ENCODE measurements around the gene CLEC10A.

The CLEC10A gene

GRCh38 chr17:7045492-7046126, 34.4 kb downstream of the CLEC10A start:
- no peaks in the 10 kb centered on the region for H3K27me3 ChIP-seq (ENCODE audit: low read depth, low read length)
- peak overlapping the region in 1 of 2 donors; percentile 30 for H3K4me3 ChIP-seq (ENCODE audit: low read depth in 1 of 2, low read length in 2 of 2)
- H3K27ac ChIP-seq (ENCODE audit: low read length): peak overlapping the region; percentile 40
- H3K4me1 ChIP-seq (ENCODE audit: control insufficient read depth in 1 of 2, insufficient read depth in 2 of 2, low read length in 2 of 2): peaks cover 8 to 23% of the 10 kb centered on the region in 2 donors
- H3K36me3 ChIP-seq (ENCODE audit: control insufficient read depth in 1 of 2, insufficient read depth in 2 of 2, low read length in 2 of 2): no peaks in the 10 kb centered on the region
- H3K9me3 ChIP-seq (ENCODE audit: control insufficient read depth in 1 of 2, low read length in 2 of 2): no peaks in the 10 kb centered on the region

DNA sequence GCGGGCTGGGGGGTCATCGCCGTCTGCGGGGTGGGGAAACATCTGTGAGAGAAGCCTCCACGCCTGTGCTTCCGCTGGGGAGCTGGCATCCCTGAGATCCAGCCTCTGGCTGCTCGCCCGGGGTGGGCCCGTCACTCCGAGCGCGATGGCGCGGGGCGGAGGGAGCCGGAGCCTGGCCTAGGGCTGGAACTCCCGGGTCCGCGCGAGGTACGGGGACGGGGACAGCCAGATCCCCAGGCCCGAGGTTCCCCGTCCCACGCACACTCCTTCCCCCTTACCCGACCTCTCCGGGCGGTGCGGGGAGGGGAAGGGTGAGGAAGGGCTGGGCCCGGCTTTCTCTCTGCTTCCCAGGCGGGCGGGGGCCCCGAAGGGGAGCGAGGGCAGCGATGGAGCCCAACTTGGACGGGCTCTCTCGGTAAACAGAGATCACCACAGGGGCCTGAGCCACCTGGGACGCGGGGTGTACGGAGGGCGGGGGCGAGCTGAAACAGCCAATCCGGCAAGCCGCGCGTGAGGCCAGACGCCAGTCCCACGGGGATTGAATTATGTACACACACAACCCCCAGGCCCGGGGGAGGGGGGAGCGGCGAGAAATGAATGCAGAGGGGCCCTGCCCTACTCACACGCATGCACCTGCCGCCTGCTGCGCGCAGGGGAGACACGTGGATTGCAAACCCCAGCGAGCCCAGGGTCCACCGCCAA, 36.4 kb downstream of the CLEC10A start, which contains the start of gene SLC16A11:
SLC16A11 (minus strand) TSS at position 596 of the 702 bp plus-strand sequence; CDS start at position 17, 579 bp downstream.
- no peaks in the 10 kb centered on the region for H3K36me3 ChIP-seq (ENCODE audit: control insufficient read depth in 1 of 2, insufficient read depth in 2 of 2, low read length in 2 of 2)
- H3K4me1 ChIP-seq (ENCODE audit: control insufficient read depth in 1 of 2, insufficient read depth in 2 of 2, low read length in 2 of 2): peaks cover 8 to 23% of the 10 kb centered on the region in 2 donors
- H3K27ac ChIP-seq (ENCODE audit: low read length): no peak within 1 kb of the TSS
- no peaks in the 10 kb centered on the region for H3K9me3 ChIP-seq (ENCODE audit: control insufficient read depth in 1 of 2, low read length in 2 of 2)
- H3K4me3 ChIP-seq (ENCODE audit: low read depth in 1 of 2, low read length in 2 of 2): peak within 1 kb of the TSS; percentile 39 to 57
- H3K27me3 ChIP-seq (ENCODE audit: low read depth, low read length): no peaks in the 10 kb centered on the region

- no peak overlapping the region for H3K27ac ChIP-seq (ENCODE audit: low read length)
- H3K4me1 ChIP-seq (ENCODE audit: control insufficient read depth in 1 of 2, insufficient read depth in 2 of 2, low read length in 2 of 2): peaks cover 8 to 23% of the 10 kb centered on the region in 2 donors
- H3K36me3 ChIP-seq (ENCODE audit: control insufficient read depth in 1 of 2, insufficient read depth in 2 of 2, low read length in 2 of 2): no peaks in the 10 kb centered on the region
- no peaks in the 10 kb centered on the region for H3K9me3 ChIP-seq (ENCODE audit: control insufficient read depth in 1 of 2, low read length in 2 of 2)
- peak overlapping the region; percentile 39 to 57 for H3K4me3 ChIP-seq (ENCODE audit: low read depth in 1 of 2, low read length in 2 of 2)
- no peaks in the 10 kb centered on the region for H3K27me3 ChIP-seq (ENCODE audit: low read depth, low read length)
These were observed 36.9 kb downstream of the CLEC10A start for GRCh38 chr17:7043182-7043496.

GRCh38 chr17:7042501-7043181, 37.4 kb downstream of the CLEC10A start:
- H3K36me3 ChIP-seq (ENCODE audit: control insufficient read depth in 1 of 2, insufficient read depth in 2 of 2, low read length in 2 of 2): no peaks in the 10 kb centered on the region
- peak overlapping the region; percentile 39 to 57 for H3K4me3 ChIP-seq (ENCODE audit: low read depth in 1 of 2, low read length in 2 of 2)
- peaks cover 8 to 23% of the 10 kb centered on the region in 2 donors for H3K4me1 ChIP-seq (ENCODE audit: control insufficient read depth in 1 of 2, insufficient read depth in 2 of 2, low read length in 2 of 2)
- H3K27ac ChIP-seq (ENCODE audit: low read length): no peak overlapping the region
- no peaks in the 10 kb centered on the region for H3K9me3 ChIP-seq (ENCODE audit: control insufficient read depth in 1 of 2, low read length in 2 of 2)
- no peaks in the 10 kb centered on the region for H3K27me3 ChIP-seq (ENCODE audit: low read depth, low read length)

DNA sequence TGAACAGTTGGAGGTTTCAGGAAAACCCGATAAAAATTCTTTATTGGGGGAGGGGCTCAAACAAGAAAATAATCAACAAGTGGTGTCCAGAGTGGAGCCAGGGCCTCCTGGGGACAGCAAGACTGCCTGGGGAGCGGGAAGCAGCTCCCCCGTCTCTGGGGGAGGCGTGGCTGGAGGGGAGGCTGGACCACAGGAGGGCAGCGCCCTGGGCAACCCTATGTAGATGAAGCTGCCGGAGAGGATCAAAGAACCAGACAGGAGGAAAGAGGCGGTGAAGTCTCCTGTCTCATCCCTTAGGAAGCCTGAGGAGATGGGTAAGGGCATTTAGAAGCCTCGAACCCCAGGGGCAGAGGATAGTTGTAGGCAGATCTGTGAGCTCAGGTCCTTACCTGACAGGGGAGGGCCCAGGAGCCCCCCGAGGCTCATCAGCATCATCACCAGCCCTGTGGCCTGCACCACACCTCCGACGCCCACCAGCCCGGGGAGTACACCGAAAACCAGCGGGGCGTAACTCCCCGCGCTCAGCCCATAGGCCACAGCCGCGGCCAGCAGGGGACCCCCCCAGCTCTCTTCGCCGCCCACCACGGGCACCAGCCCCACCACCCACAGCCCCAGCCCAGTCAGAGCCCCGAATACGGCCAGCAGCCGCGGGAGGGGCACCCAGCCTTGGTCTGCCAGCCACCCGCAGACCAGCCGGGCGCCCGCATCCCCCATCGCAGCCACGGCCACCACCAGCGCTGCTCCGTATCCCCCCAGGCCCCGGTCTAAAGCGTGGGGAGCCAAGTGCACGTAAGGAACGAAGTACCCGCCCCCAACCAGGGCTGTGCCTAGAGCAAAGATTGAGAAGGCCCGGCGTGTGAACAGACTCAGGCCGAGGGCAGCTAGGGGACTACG, 38.2 kb downstream of the CLEC10A start:
- Histone ChIP-seq H3K4me3 (ENCODE audit: low read depth in 1 of 2, low read length in 2 of 2) (no peak overlapping the region), H3K27ac (ENCODE audit: low read length) (no peak overlapping the region), H3K9me3 (ENCODE audit: control insufficient read depth in 1 of 2, low read length in 2 of 2) (no peaks in the 10 kb centered on the region), H3K27me3 (ENCODE audit: low read depth, low read length) (no peaks in the 10 kb centered on the region), H3K36me3 (ENCODE audit: control insufficient read depth in 1 of 2, insufficient read depth in 2 of 2, low read length in 2 of 2) (no peaks in the 10 kb centered on the region), H3K4me1 (ENCODE audit: control insufficient read depth in 1 of 2, insufficient read depth in 2 of 2, low read length in 2 of 2) (peaks cover 8 to 23% of the 10 kb centered on the region in 2 donors)

DNA sequence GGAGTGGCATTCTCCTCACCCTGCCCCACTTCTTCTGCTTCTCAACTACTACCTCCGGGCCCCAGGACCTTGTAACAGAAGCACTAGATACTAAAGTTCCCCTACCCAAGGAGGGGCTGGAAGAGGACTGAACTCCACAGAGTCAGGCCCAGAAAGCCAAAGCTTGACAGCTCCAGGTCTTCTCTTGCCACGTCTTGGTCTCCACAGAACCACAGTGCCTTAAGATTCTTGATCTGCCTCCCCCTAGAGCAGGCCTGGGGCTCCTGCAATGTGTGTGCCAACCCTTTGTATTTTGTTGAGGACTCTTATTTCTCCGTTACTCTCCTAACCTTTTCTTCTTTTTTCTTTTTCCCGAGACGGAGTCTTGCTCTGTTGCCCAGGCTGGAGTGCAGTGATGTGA, 40.2 kb downstream of the CLEC10A start:
- Histone ChIP-seq H3K27ac (ENCODE audit: low read length) (no peak overlapping the region), H3K27me3 (ENCODE audit: low read depth, low read length) (no peaks in the 10 kb centered on the region)

GRCh38 chr17:7038025-7038862, 41.8 kb downstream of the CLEC10A start:
- no peaks in the 10 kb centered on the region for H3K36me3 ChIP-seq (ENCODE audit: control insufficient read depth in 1 of 2, insufficient read depth in 2 of 2, low read length in 2 of 2)
- H3K4me1 ChIP-seq (ENCODE audit: control insufficient read depth in 1 of 2, insufficient read depth in 2 of 2, low read length in 2 of 2): peaks cover 4 to 19% of the 10 kb centered on the region in 2 donors
- no peak overlapping the region for H3K27ac ChIP-seq (ENCODE audit: low read length)
- no peak overlapping the region for H3K4me3 ChIP-seq (ENCODE audit: low read depth in 1 of 2, low read length in 2 of 2)
- H3K9me3 ChIP-seq (ENCODE audit: control insufficient read depth in 1 of 2, low read length in 2 of 2): no peaks in the 10 kb centered on the region
- H3K27me3 ChIP-seq (ENCODE audit: low read depth, low read length): no peaks in the 10 kb centered on the region

More for the DNA sequence above, 40.2 kb downstream of the CLEC10A start:
- Histone ChIP-seq H3K9me3 (ENCODE audit: control insufficient read depth in 1 of 2, low read length in 2 of 2) (no peaks in the 10 kb centered on the region), H3K36me3 (ENCODE audit: control insufficient read depth in 1 of 2, insufficient read depth in 2 of 2, low read length in 2 of 2) (no peaks in the 10 kb centered on the region), H3K4me1 (ENCODE audit: control insufficient read depth in 1 of 2, insufficient read depth in 2 of 2, low read length in 2 of 2) (peaks cover 3 to 28% of the 10 kb centered on the region in 2 donors), H3K4me3 (ENCODE audit: low read depth in 1 of 2, low read length in 2 of 2) (no peak overlapping the region)

GRCh38 chr17:7035591-7036368, 44.3 kb downstream of the CLEC10A start, which contains the start of gene SLC16A13:
TSS of gene SLC16A13 (plus strand) at chr17:7036015. CDS start at chr17:7036383, 368 bp downstream.
- H3K9me3 ChIP-seq (ENCODE audit: control insufficient read depth in 1 of 2, low read length in 2 of 2): no peaks in the 10 kb centered on the region
- peak within 1 kb of the TSS; percentile 76 to 84 for H3K4me3 ChIP-seq (ENCODE audit: low read depth in 1 of 2, low read length in 2 of 2)
- H3K27me3 ChIP-seq (ENCODE audit: low read depth, low read length): no peaks in the 10 kb centered on the region
- peak within 1 kb of the TSS; percentile 94 for H3K27ac ChIP-seq (ENCODE audit: low read length)
- H3K4me1 ChIP-seq (ENCODE audit: control insufficient read depth in 1 of 2, insufficient read depth in 2 of 2, low read length in 2 of 2): peaks cover 4 to 9% of the 10 kb centered on the region in 2 donors
- H3K36me3 ChIP-seq (ENCODE audit: control insufficient read depth in 1 of 2, insufficient read depth in 2 of 2, low read length in 2 of 2): no peaks in the 10 kb centered on the region

DNA sequence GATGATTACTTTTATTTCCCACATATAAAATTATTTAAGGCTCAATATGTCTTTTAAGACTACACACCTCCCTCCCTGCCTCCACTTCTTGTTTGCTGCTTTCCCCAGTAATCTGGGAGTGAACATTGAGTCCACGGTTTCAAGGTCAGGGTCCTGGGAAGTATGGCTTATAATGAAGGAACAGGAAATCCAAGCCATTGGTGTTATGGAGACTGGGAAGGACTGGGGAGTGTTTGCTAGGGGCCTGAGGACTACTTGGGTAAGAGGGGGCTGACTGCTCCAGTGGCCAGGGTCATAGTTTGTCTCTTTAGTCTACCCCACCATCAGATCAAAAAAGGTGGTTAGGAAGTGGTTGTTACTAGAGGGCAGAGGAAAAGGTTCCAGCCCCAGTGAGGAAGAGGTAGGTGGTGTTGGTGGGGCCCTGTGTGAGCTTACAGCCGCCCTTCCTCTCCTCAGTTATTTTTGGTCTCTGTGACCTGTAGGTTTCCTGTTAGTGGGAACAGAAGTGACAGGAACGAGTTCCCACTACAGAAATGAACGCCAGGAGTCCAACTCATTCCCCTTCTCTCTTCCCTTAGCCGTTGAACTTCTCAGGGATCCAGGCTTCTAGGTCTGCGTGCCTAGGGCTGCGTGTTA, 45.0 kb downstream of the CLEC10A start:
- no peaks in the 10 kb centered on the region for H3K36me3 ChIP-seq (ENCODE audit: control insufficient read depth in 1 of 2, insufficient read depth in 2 of 2, low read length in 2 of 2)
- peak overlapping the region; percentile 94 for H3K27ac ChIP-seq (ENCODE audit: low read length)
- H3K4me3 ChIP-seq (ENCODE audit: low read depth in 1 of 2, low read length in 2 of 2): peak overlapping the region; percentile 76 to 84
- H3K4me1 ChIP-seq (ENCODE audit: control insufficient read depth in 1 of 2, insufficient read depth in 2 of 2, low read length in 2 of 2): peaks cover 4 to 9% of the 10 kb centered on the region in 2 donors
- no peaks in the 10 kb centered on the region for H3K27me3 ChIP-seq (ENCODE audit: low read depth, low read length)
- no peaks in the 10 kb centered on the region for H3K9me3 ChIP-seq (ENCODE audit: control insufficient read depth in 1 of 2, low read length in 2 of 2)

Measured in muscle layer of duodenum (tissue), 2 donors.